Amniotic epithelial cell (primary cell): ENCODE measurements around the gene FKBP2.
"Not testable (repeated sequence)": the region's sequence is repeated elsewhere in the genome, so short reads cannot be mapped to it uniquely, and the experiment has no call there.

Experiments
- DNase-seq: peaks from one replicate; pipeline ENCODE4 v3.0.0-alpha.2; 2010; ENCODE audit warnings: low read depth

FKBP2 gene

DNA sequence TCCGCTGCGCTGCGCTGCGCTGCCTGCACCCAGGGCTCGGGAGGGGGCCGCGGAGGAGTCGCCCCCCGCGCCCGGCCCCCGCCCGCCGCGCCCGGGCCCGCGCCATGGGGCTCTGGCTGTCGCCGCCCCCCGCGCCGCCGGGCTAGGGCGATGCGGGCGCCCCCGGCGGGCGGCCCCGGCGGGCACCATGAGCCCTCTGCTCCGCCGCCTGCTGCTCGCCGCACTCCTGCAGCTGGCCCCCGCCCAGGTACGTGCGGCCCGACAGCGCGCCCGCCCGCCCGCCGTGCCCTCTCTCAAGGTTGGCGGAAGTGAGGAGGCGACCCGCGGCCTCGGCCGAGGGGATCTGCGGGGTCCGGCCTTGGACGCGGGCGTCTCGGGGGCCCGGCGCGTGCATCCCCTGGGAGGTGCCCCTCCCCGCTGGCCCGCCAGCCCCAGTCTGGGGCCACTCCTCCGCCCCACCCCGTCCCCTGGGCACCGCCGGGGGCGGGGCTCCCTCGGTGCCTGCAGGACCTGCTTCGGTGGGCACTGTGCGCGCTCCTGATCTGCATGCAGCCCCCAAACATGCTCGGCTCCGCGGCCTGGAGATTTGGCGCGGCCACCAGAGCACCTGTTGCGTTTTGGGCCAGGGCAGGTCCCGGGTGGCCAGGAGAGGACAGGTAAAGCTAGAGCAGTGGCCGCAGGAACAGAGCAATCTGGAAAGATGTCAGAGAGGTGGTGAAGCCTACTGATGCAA, 6.1 kb upstream of the FKBP2 start:
- DNase-seq: no peak

DNA sequence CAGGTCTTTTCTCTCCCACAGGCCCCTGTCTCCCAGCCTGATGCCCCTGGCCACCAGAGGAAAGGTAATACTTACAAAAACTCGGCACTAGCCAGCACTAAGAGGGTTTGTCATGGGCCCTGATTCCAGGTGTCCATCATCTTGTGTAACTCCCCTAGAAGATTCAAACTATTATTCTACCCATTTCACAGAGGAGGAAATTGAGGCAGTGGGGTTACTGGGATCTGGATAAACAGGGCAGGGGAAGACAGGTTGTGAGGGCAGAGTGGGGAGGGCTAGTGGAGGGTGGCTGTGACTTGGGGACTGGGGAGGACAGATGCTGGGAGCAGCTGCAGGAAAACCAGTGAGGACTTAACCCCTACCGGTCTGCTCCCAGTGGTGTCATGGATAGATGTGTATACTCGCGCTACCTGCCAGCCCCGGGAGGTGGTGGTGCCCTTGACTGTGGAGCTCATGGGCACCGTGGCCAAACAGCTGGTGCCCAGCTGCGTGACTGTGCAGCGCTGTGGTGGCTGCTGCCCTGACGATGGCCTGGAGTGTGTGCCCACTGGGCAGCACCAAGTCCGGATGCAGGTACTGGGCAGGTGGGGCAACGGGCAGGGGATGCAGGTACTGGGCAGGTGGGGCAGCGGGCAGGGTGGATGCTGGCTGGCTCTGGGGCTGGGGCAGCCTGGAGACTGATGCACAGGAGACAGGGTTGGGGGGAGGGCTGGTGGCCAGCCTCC, 5.3 kb upstream of the FKBP2 start:
- DNase-seq: no peak

DNA sequence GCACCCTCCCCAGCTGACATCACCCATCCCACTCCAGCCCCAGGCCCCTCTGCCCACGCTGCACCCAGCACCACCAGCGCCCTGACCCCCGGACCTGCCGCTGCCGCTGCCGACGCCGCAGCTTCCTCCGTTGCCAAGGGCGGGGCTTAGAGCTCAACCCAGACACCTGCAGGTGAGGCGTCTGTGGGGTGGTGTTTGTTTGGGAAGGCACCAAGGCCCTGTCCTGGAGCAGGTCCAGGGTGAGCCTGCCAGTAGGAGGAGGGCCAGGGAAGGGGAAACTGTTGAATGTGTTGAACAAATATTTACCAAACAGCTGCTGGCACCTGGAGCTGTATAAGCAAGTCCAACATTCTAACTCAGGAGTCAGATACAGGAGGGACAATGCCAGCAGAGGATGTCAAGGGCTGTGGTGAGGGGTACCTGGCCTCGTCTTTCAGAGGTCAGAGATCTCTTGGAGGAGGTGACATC, 3.4 kb upstream of the FKBP2 start:
- DNase-seq: no peak

DNA sequence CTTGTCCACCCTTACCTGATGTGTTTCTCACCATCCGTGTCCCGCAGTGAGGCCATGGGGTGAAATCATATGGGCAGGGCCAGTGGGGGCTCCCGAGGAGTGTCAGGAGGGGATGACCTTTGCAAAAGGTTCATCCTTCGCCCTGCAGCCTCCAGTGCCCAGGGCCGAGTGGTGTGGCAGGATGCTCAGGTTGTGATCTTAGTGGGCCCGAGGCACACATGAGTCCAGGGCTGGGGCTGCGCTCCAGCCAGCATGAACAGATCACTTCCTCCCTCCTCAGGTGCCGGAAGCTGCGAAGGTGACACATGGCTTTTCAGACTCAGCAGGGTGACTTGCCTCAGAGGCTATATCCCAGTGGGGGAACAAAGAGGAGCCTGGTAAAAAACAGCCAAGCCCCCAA, 2.8 kb upstream of the FKBP2 start:
- no peak for DNase-seq

DNA sequence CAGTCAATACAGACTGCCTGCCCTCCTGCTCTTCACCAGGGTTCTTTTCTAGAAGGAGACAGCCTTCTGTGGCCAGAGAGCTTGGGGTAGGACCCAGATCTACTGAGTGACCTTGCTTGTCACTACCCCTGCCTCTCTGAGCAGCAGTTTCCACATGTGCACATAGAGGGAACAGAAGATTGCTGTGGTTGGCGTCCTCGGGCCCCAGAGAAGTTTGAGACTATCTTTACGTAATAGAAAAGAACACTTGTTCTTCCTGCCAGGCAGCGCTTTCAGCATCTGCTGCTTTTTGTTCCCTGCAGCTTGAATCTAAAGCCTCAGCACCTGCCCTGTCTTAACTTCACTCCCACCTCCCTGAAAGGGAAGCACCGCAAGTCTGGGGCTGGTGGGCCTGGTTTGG, 1.9 kb upstream of the FKBP2 start:
- no peak for DNase-seq

DNA sequence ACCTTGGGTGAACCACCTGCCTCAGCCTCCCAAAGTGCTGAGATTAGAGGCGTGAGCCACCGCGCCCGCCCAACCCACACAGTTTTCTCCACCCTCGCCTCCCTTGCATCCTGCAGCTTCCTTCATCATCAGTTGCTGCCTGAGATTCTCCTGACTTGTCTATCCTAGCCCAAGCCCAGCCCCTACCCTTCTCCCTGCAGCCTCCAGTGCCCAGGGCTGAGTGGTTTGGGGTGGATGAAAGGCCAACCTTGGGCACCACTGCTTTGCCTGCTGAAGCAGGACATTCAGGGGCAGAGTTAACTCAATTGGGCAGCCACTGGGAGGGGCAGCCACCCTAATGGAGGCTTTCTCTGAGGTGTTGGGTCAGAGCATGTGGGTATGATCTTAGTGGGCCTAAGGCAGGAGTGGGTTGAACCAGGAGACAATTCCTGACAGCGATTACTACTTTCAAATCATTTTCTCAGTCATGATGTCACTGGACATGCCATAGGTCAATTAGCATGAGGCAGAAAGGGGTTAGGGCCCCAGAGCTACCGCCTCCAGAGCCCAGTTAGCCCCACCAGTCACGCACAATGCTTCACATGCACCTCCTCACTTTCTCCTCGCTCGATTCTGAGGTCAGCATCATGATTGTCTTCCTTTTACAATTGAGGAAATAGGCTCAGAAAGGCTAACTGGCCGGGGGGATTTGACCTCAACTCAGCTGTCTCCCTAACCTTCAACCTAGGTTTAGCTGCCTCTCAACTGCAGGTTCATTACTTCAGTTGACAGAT, 1.0 kb upstream of the FKBP2 start:
- no peak for DNase-seq

DNA sequence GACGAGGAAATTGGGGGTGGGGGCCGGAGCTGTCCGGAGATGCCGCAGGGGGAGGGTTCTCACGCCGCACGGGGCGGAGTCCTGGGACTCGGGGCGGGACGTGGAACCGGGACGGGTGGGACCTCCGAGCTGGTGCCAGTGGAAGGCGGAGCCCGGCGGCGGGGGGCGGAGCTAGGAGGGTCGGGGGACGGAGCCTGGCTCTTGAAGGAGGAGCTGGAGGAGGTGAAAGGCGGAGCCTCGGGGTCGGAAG, 271 bp downstream of the FKBP2 start:
- DNase-seq: peak; percentile 98

DNA sequence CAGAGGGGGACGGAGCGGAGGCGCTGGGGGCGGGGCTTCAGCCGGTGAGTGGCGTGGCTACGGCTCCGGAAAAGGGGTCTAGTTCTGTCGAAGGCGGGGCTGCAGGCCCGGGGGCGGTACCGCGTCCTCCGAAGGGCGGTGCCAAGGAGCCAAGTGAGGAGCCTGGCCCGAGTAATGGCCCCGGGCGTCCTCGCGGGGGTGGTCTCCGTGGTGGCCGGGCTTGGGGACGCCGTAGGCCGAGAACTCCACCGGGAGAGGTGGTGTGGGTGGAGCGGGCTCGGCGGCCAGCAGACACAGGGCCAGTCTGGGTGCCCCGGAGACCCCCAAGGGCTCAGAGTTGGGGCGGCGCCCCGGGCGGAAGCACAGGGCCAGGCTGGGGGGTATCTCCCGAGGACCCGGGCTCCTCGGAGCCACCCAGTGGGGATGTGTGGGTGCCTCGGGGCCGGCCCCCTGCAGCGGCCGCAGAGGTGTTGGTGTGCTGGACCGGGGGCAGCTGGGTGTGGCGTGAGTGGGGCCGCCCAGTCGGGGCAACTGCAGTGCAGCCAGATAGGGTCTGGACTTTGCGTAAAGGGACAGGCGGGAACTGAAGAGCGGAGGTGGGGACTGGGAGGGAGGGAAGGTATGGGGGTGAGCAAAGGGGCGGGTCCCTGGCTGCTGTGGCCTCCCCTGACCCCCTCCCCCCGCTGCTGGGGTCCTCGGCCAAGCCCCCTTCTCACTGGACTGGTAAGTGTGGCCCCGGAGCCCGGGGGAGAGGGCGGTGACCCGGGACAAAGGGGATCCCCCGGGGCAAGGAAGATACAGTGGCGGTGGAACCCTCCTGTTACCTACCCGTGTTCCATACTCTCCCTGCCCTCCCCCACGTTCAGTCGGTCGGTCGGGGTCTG, 838 bp downstream of the FKBP2 start:
- DNase-seq: no peak

DNA sequence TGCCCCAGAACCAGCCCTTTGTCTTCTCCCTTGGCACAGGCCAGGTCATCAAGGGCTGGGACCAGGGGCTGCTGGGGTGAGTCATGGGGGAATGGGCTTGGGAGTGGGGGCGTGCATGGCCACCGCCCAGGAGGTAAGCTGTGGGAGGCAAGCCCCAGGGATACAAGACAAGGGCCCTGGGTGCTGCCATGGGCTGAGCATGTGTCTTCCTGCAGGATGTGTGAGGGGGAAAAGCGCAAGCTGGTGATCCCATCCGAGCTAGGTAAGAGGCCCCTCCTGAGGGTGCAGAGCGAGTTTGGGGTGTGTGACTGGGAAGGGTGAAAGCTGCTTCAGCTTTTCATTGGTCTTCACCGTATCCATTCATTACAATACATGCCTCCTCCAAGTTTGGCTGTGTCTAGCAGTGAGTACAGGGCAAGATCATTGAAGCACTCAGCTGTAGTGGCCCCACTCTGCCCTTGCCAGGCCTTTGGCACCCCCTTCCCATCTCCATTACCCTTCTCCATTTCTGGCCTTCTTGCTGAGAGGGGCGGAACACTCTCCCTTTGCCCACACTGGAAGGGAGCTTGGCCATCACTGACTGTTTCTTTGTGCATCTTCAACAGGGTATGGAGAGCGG, 2.5 kb downstream of the FKBP2 start:
- DNase-seq: no peak

DNA sequence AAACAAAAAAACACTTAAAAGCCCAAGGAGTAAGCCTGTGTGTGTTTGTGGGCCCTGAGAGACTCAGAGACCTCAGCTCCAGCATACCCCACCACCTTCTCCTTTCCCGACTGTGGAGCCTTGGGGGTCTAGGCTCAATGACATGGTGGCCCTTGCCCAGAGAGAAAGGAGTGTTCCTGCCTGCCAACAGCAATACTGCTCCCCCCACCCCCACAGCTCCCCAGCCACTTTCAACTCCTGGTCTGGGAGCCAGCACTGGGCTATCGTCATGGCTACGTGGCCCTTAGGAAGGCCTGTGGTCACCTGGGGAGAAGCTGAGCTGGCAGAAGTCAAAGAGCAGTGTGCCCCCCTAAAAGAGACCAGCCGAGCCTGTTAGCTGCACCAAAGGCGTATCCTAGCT, 3.2 kb downstream of the FKBP2 start:
- no peak for DNase-seq

DNA sequence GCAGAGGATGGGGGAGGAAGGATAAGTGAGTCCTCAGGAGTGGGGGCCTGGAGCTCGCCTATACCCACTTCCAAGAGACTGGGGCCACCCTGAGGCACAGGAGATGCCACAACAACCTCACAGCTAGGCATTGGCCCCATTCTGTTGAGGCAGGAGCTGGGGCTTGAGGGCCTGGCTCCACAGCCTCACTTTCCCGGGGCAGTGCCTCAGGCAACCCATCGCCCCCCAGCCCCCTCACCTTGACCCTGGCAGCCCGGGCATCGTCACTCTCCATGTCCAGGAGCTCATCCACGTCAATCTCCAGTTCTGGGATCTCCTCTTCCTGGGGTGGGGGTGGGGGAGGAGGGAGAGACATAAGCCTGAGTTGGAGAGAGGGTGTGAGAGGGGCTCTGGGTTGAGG, 4.1 kb downstream of the FKBP2 start:
- no peak for DNase-seq

DNA sequence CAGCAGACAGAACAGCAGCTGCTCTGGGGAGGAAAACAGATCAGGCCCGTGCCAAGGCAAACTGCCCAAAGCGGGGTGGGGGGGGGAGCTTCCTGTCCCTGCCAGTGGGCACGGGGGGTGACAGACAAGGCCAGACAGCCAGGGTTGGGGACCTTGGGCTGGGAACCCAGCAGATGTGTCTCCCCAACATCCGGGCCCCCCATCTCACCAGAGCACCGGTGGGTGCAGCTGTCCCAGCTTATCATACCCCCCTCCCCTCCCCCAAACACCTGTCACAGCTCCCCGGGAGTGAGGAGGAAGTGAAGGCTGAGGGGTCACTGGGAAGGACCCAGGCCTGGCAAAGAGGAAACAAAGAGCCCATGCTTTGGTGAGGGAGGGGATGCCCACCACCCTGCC, 4.5 kb downstream of the FKBP2 start:
- DNase-seq: no peak

DNA sequence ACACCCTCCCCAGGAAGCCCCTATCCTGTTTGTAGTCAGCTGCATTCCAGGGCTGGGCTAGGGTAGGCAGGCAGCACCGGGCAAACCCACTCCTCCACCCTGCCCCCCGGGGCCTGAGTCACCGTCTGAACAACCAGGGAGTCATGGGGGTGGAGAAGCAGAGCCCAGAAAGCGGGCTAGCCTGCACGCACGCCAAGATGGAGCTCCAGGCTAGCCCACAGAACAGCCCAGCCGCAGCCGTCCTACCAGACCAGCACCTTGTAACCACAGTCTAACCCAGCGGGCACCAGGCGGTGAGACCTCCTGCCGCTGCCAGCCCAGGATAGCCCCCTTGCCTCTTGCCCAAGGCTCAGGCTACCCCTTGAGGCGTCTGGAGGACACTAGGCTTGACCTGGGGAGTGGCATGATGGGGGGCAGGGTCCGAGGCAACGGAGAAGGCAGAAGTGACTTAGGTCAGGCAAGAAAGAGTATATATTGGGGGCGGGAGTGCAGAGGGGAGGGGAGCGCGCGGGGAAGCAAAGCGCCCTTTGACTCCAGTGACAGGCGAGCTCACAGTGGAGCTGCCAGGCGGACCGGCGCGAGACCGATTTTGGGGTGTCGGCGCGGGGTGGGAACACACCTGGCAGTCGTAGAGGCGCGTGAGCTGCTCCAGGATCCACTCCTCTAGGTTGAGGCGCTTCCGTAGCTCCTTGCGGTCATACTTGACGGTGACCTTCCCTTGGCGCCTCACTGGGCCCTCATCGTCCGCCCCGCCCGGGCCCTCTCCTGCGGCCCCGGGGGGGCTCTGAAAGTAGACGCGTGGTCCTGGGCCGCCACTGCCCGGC, 5.1 kb downstream of the FKBP2 start:
- DNase-seq: peak; percentile 88

DNA sequence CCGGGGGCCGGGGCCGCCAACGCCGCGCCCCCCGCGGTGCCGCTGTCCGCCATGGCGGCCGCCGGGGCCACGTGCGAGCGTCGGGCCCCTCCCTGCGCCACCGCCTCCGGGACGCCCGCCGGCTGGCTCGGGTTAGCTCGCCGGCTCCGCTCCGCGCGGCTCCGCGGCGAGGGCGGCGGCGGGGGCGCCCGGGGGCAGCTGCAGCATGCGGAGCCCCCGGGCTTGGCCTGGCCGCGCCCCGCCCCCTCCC, 5.7 kb downstream of the FKBP2 start:
- not testable (repeated sequence) for DNase-seq

DNA sequence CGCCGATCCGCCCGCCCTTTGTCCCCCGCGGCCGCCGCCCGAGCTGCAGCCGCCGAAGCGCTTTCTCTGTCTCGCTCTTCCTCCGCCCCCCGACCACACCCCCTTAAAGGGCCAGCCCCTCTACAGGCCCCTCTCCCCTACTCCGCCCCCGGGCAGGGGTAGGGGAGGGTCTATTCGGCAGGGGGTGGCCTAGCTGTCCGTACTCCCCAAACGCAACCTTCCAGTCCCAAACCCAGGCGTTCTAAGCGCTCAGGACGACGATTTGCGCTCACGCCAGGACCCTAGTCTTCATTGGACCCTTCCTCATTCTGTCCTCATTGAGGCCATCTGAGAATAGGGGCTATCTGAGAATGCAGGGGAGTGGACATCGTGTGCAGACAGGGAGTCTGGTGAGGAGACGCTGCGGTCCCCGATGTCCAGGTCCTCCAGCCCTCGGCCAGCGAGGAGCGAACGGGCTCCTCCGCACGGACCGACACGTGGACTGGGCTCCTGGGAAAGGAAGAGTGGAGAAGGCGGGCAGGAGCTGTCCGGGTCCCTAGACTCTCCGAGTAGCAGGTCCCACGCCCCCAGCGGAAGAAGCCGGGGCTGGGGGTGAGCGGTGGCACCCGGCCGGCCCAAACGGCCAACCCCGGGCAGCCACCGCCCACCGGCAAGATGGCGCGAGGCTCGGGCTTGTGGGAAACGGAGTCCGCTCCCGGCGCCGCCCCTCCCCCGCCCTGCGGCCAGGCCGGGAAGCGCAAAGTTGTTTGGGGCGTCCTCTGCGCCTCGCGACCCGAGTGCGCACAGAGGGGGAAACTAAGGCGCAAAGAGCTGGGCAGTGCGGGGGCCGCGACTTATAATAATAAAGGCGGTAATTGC, 6.2 kb downstream of the FKBP2 start, which contains the start of gene PPP1R14B:
TSS of gene PPP1R14B (minus strand) at position 73 of the 858 bp plus-strand sequence. CDS start 270 bp downstream, outside the sequence.
- DNase-seq: peak; percentile 73

DNA sequence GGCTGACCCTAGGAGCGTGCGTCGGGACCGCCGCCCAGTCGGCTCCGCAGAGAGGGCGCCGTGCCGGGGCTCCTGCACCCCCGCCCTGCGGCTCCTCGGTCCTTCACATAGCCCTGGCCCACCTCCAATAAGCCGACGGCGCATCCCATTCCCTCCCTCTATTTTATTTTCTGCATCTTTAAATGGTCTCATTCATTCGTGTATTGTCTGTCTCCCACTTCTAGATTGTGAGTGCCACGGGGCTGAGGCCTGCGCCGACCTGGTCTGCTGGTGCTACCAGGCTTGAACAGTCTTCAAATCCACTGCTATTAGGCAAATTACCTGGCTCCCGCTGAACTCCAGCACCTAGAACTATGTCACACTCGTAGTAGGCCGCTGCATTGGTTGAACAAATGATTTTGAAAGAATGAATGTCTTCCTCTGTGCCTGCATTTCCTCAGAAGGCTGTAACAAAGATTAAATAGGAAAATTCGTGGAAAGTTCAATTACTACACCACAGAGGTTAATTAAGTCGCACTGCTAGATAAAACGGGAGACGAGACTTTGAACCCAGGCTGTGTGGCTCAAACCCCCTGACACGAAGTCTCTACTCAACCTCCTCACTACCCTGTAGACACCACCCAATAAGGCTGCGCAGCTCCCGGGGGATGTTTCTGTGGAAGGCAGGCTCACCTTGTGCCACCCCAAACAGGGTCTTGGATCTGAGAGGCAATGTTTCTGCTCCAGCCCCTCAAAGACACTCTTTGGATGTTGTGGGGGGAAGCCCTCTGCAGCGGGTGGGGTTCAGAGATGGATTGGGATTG, 7.0 kb downstream of the FKBP2 start:
- DNase-seq: no peak

DNA sequence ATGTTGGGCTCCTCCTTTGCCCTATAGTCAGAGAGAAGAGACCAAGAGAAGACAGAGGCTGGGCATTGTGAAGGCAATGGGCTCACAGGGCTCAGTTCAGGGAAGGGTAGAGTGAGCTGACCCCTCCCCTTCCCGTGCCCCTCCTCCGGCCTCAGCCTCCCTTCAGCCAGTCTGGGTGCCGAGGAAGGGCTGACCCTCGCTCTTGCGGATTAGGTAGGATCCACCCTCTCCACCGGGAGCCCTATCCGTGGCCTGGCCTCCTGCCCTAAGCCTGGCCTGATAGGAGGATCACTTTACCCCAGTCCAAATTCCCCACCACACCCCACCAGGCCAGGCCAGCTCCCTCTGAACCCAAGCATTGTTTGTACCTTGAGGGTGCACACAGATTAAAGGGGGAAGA, 7.7 kb downstream of the FKBP2 start:
- no peak for DNase-seq

DNA sequence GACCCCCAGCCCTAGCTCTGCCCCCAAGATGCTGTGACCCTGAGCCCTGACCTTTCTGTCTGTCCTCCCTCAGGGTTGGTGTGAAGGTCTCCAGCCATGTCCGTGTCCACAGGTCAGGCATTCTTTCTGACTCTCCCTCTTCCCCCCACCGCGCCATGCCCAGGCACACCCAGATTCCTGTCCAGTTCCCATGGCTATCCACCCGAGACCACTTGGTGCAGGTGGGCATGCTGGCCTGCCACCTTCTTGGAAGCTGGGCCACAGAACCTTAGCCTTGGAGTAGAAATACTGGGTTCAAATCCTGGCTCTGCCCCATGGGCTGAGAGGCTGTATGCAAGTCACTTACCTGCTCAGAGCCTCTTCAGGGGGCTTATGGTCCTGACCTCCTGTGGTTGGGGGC, 8.1 kb downstream of the FKBP2 start:
- DNase-seq: no peak
